Prostate gland (tissue), 2 donors: ENCODE results near the gene C2CD4C.

Experiments
- POLR2AphosphoS5 ChIP-seq: sonication (generic); formaldehyde crosslinking; IDR thresholded peaks from one replicate; pipeline ENCODE4 v1.6.1; 2017; ENCODE audit warnings: antibody characterized with exemption
- TF ChIP-seq, protein P1 (sequence below), 4 experiments: fragments of 200-600 bp in 2 of 4; fragments of 450-650 bp in 2 of 4; sonication (generic) in 2 of 4; IDR thresholded peaks; 1 replicate in 3 of 4; 2 replicates in 1 of 4; pipeline ENCODE4 v1.5.1; 2016 to 2019; ENCODE audit warnings: antibody characterized with exemption in 4 of 4, mild to moderate bottlenecking in 2 of 4, moderate library complexity in 2 of 4

DNA sequence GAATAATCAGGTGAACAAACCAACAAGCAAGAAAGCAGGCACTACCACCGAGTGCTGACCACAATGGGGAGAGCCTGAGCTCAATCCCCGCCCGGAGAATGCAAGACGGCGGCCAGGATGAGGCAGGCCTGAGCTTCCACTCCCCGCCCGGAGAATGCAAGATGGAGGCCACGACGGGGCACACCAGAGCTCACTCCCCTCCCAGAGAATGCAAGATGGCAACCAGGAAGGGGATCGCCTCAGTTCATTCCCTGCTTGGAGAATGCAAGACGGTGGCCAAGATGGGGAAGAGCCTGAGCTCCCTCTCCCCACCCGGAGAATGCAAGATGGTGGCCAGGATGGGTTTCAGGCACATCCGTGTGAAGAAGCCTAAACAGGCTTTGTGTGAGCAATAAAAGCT is 39.7 kb downstream of the C2CD4C start:
- TF ChIP-seq, protein P1, sequence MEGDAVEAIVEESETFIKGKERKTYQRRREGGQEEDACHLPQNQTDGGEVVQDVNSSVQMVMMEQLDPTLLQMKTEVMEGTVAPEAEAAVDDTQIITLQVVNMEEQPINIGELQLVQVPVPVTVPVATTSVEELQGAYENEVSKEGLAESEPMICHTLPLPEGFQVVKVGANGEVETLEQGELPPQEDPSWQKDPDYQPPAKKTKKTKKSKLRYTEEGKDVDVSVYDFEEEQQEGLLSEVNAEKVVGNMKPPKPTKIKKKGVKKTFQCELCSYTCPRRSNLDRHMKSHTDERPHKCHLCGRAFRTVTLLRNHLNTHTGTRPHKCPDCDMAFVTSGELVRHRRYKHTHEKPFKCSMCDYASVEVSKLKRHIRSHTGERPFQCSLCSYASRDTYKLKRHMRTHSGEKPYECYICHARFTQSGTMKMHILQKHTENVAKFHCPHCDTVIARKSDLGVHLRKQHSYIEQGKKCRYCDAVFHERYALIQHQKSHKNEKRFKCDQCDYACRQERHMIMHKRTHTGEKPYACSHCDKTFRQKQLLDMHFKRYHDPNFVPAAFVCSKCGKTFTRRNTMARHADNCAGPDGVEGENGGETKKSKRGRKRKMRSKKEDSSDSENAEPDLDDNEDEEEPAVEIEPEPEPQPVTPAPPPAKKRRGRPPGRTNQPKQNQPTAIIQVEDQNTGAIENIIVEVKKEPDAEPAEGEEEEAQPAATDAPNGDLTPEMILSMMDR (IDR thresholded peaks at IDR 0.05), result no peak
- TF ChIP-seq POLR2AphosphoS5, result no peak
